Chondrocyte (in vitro differentiated cells): ENCODE data around the gene PTPRG. TPM values are rescaled to one million over a fixed set of nuclear protein-coding genes. Genes with fewer than 3 reads are reported as not detected.

Experiments used
- DNase-seq: peaks from one replicate; pipeline ENCODE4 v3.0.0; 2021; ENCODE audit warnings: mixed read lengths, low spot score
- H3K27ac Mint-ChIP-seq: one replicate; pipeline ENCODE4 v1.8.0; 2021; ENCODE audit warnings: mild to moderate bottlenecking, moderate library complexity, mixed read lengths; ENCODE audit not compliant: unreplicated experiment
- H3K27me3 Mint-ChIP-seq: 2 replicates; pipeline ENCODE4 v1.8.0; 2021; ENCODE audit warnings: low read depth, mixed read lengths
- H3K36me3 Mint-ChIP-seq: 2 replicates; pipeline ENCODE4 v1.8.0; 2021; ENCODE audit warnings: low read depth, mixed read lengths
- H3K4me1 Mint-ChIP-seq: 2 replicates; pipeline ENCODE4 v1.8.0; 2021; ENCODE audit warnings: low read depth, mild to moderate bottlenecking, mixed read lengths
- H3K4me3 Mint-ChIP-seq: one replicate; pipeline ENCODE4 v1.8.0; 2021; ENCODE audit warnings: mild to moderate bottlenecking, moderate library complexity, mixed read lengths; ENCODE audit not compliant: unreplicated experiment
- H3K9me3 Mint-ChIP-seq: 2 replicates; pipeline ENCODE4 v1.8.0; 2021; ENCODE audit warnings: low read depth, mixed read lengths
- total RNA-seq: library from RNA; stranded (reverse); gene quantifications from 3 replicates; pipeline ENCODE4 v1.2.1, GENCODE V29; 2021
- TF ChIP-seq, protein P1 (sequence below): fragments of 200-600 bp; sonication (generic); IDR thresholded peaks from 2 replicates; pipeline ENCODE4 v1.5.0; 2021; ENCODE audit warnings: antibody characterized with exemption, mild to moderate bottlenecking, moderate library complexity

Gene PTPRG
- total RNA-seq, 1 donor from 2014 or later, result 45.5 TPM

DNA sequence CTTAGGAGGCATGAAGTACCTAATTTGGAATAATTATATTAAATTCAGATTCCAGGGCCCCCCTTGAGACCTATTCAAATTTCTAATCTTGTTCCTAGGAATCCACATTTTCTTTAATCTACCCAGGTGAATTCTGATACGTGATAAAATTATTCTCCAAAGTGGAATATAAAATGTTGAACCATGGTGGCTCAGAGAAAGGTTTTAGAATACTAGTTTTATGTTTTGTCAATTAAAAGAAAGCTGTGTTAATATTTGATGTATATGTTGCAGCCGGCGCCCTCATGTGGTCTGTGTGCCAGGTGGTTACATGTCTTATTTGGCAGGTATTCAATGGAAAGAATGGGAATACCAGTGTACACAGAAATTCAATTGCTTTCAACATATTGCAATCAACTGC lies 490.1 kb downstream of the PTPRG start:
- DNase-seq, result no peak
- Mint-ChIP-seq H3K9me3 (no peaks in the 10 kb centered on the region), H3K27ac (no peak overlapping the region), H3K4me3 (no peak overlapping the region), H3K27me3 (no peaks in the 10 kb centered on the region), H3K36me3 (no peaks in the 10 kb centered on the region), H3K4me1 (peaks cover 4% of the 10 kb centered on the region)
- TF ChIP-seq, protein P1, sequence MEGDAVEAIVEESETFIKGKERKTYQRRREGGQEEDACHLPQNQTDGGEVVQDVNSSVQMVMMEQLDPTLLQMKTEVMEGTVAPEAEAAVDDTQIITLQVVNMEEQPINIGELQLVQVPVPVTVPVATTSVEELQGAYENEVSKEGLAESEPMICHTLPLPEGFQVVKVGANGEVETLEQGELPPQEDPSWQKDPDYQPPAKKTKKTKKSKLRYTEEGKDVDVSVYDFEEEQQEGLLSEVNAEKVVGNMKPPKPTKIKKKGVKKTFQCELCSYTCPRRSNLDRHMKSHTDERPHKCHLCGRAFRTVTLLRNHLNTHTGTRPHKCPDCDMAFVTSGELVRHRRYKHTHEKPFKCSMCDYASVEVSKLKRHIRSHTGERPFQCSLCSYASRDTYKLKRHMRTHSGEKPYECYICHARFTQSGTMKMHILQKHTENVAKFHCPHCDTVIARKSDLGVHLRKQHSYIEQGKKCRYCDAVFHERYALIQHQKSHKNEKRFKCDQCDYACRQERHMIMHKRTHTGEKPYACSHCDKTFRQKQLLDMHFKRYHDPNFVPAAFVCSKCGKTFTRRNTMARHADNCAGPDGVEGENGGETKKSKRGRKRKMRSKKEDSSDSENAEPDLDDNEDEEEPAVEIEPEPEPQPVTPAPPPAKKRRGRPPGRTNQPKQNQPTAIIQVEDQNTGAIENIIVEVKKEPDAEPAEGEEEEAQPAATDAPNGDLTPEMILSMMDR, result peak; percentile 73

DNA sequence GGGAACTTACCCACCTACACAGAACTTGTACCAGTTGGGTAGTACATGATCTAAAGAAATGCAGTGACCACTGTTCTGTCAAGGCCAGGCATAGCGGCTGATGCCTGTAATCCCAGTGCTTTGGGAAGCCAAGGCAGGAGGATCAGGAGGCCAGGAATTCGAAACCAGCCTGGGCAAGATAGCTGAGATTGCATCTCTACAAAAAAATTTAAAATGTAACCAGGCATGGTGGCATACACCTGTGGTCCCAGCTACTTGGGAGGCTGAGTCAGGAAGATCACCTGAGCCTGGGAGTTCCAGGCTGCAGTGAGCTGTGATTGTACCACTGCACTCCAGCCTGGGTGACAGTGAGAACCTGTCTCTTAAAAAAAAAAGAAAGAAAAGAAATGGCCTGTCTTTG lies 491.0 kb downstream of the PTPRG start:
- no peaks in the 10 kb centered on the region for H3K9me3 Mint-ChIP-seq
- no peaks in the 10 kb centered on the region for H3K27me3 Mint-ChIP-seq
- TF ChIP-seq, protein P1, result no peak
- no peak for DNase-seq
- no peak overlapping the region for H3K4me3 Mint-ChIP-seq
- no peaks in the 10 kb centered on the region for H3K36me3 Mint-ChIP-seq
- no peak overlapping the region for H3K27ac Mint-ChIP-seq
- H3K4me1 Mint-ChIP-seq, result peaks cover 8% of the 10 kb centered on the region

DNA sequence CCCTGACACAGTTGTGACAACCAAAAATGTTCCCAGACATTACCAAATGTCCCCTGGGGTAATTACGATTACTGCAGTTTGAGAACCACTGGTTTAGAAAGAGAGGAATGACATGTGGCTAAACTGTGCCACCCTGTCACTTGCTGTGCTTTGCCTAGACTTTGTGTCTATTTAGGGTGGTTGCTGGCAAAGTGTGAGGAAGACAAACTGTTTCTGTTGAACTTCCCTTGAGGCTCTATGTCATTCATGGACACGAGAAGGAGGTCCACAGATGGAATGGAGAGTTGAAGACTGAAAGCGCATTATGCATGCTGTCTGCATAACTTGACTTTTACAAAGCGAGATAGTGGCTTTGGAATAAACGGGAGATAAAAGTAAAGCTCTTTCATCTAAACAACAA lies 495.3 kb downstream of the PTPRG start:
- Mint-ChIP-seq H3K4me3 (no peak overlapping the region), H3K9me3 (no peaks in the 10 kb centered on the region), H3K4me1 (peaks cover 15% of the 10 kb centered on the region), H3K36me3 (no peaks in the 10 kb centered on the region), H3K27ac (no peak overlapping the region), H3K27me3 (no peaks in the 10 kb centered on the region)
- DNase-seq, result no peak
- TF ChIP-seq, protein P1, result no peak

DNA sequence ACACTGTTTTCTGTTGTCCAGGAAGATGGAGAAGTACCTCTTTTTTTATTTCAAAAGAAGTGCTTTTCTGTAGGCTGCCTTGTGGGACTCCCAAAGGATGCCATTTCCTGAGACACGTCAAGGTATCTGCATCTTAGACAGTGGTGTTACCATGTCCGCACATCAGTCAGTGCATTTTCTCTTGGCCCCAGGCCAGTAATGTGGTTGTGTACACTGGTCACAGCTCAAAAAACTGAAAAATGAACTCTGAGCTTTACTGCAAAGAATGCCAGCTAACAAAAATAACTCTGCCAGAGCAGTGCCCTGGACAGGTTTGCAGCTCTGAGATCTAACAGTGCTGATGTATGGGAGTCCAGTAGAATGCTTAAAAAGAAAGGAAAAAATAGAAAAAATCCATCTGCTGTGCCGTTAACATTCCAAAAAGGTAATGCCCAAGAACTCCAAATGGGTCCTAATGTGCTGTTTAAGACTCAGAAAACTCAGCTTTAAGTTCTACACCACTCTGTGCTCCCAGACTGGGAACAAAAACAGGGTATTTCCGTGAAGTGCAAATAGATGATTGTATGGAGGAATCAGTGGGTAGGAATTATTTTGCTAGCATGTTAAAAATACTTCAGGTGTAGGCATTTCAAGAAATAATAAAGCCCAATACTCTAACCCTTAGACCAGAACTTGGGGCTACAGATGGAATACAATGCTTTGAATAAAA lies 496.1 kb downstream of the PTPRG start:
- Mint-ChIP-seq H3K4me3 (no peak overlapping the region), H3K9me3 (no peaks in the 10 kb centered on the region), H3K27ac (no peak overlapping the region), H3K36me3 (no peaks in the 10 kb centered on the region), H3K27me3 (no peaks in the 10 kb centered on the region), H3K4me1 (peaks cover 15% of the 10 kb centered on the region)
- TF ChIP-seq, protein P1, result no peak
- DNase-seq, result no peak

DNA sequence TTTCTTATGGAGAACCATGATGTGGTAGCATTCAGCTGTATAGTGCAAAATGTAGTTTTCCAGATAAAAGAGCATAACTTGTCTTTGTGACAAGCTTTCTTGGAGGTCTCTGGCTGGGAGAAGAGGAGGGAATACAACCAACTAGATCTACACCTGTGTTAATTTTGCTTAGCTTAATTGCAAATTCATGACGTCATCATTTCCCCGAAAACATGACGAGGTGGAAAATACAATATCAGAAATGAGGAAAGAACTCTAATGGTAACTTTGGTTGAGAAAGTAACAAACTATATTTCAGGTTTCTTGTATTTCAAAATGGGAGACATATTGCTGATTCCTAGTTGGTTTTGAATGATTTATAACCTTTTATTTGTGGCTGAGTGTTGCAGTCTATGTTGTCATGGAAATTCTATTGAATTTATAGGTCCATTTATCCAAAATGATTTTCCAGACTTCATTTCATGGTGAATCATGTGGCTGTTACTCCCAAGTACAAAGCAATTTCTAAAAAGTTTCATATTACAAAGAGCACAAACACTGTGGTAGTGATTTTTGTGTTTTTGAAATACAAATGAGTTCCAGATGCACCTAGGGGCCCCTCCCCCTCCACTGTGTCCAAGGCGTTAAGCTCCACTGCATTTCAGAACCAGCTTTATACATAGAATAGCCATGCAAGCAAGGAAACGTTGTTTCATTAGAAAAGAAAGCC lies 504.8 kb downstream of the PTPRG start:
- TF ChIP-seq, protein P1, result no peak
- no peaks in the 10 kb centered on the region for H3K36me3 Mint-ChIP-seq
- DNase-seq, result no peak
- no peaks in the 10 kb centered on the region for H3K27me3 Mint-ChIP-seq
- no peak overlapping the region for H3K27ac Mint-ChIP-seq
- peaks cover 9% of the 10 kb centered on the region for H3K4me1 Mint-ChIP-seq
- no peaks in the 10 kb centered on the region for H3K9me3 Mint-ChIP-seq
- no peak overlapping the region for H3K4me3 Mint-ChIP-seq
